OCI-LY1 (cell line): ENCODE results near the gene SLC38A6.
"Not testable (repeated sequence)": the region's sequence is repeated elsewhere in the genome, so short reads cannot be mapped to it uniquely, and the experiment has no call there.

ENCODE experiments used
- H2AFZ ChIP-seq: fragments of 200-600 bp; sonication (generic), shearing (Covaris generic); 2 replicates; pipeline ENCODE4 v1.6.0; 2014; ENCODE audit warnings: antibody characterized with exemption, mild to moderate bottlenecking, low read length
- H3F3A ChIP-seq: fragments of 200-600 bp; sonication (generic), shearing (Covaris generic); 2 replicates; pipeline ENCODE4 v1.6.0; 2014; ENCODE audit warnings: mild to moderate bottlenecking, antibody characterized with exemption, low read length, moderate library complexity; ENCODE audit not compliant: insufficient read depth
- H3K27ac ChIP-seq: fragments of 200-600 bp; sonication (generic); 2 replicates; pipeline ENCODE4 v1.5.1; 2014; ENCODE audit warnings: low read length, mixed run types, mild to moderate bottlenecking, low read depth; ENCODE audit not compliant: poor library complexity, severe bottlenecking
- H3K27me3 ChIP-seq: fragments of 200-600 bp; sonication (generic); 2 replicates; pipeline ENCODE4 v1.6.0; 2014; ENCODE audit warnings: antibody characterized with exemption, mild to moderate bottlenecking, low read length, moderate library complexity; ENCODE audit not compliant: insufficient read depth
- H3K36me3 ChIP-seq: fragments of 200-600 bp; sonication (generic); 2 replicates; pipeline ENCODE4 v1.6.1; 2014; ENCODE audit warnings: mild to moderate bottlenecking, antibody characterized with exemption, low read length, moderate library complexity, mixed read lengths; ENCODE audit not compliant: insufficient read depth
- H3K4me1 ChIP-seq: fragments of 200-600 bp; sonication (generic); 2 replicates; pipeline ENCODE4 v1.5.1; 2014; ENCODE audit warnings: mild to moderate bottlenecking, low read length, moderate library complexity; ENCODE audit not compliant: insufficient read depth, severe bottlenecking
- H3K4me2 ChIP-seq: fragments of 200-600 bp; sonication (generic), shearing (Covaris generic); 2 replicates; pipeline ENCODE4 v1.6.1; 2014; ENCODE audit warnings: low read length
- H3K4me3 ChIP-seq: fragments of 200-600 bp; sonication (generic); 2 replicates; pipeline ENCODE4 v1.5.1; 2014; ENCODE audit warnings: low read length, low read depth, mild to moderate bottlenecking, mixed read lengths; ENCODE audit not compliant: poor library complexity, severe bottlenecking
- H3K79me2 ChIP-seq: fragments of 200-600 bp; shearing (Covaris generic); 2 replicates; pipeline ENCODE4 v1.6.1; 2016; ENCODE audit warnings: mixed run types, low read length, mixed read lengths; ENCODE audit not compliant: insufficient read depth
- H3K9ac ChIP-seq: fragments of 200-600 bp; sonication (generic), shearing (Covaris generic); 2 replicates; pipeline ENCODE4 v1.6.1; 2014; ENCODE audit warnings: mild to moderate bottlenecking, low read length, mixed read lengths
- H3K9me2 ChIP-seq: fragments of 200-600 bp; sonication (generic), shearing (Covaris generic); 2 replicates; pipeline ENCODE4 v1.6.1; 2014; ENCODE audit warnings: low read depth, mild to moderate bottlenecking, low read length, mixed read lengths
- H3K9me3 ChIP-seq: fragments of 200-600 bp; shearing (Covaris generic); 2 replicates; pipeline ENCODE4 v1.6.1; 2014; ENCODE audit warnings: low read length, mixed read lengths
- H4K20me1 ChIP-seq: fragments of 200-600 bp; sonication (generic), shearing (Covaris generic); 2 replicates; pipeline ENCODE4 v1.6.0; 2016; ENCODE audit warnings: mild to moderate bottlenecking, low read length; ENCODE audit not compliant: insufficient read depth
- CTCF ChIP-seq: fragments of 200-600 bp; sonication (generic), shearing (Covaris generic); IDR thresholded peaks from 2 replicates; pipeline ENCODE4 v1.5.1; 2017; ENCODE audit warnings: mild to moderate bottlenecking, antibody characterized with exemption, low read length, moderate library complexity, mixed read lengths
- EZH2 ChIP-seq: fragments of 200-600 bp; sonication (generic), shearing (Covaris generic); IDR thresholded peaks from 2 replicates; pipeline ENCODE4 v1.8.0; 2017; ENCODE audit warnings: borderline replicate concordance, mixed run types, mild to moderate bottlenecking, antibody characterized with exemption, low read length, moderate library complexity, mixed read lengths

Gene SLC38A6

GRCh38 chr14:61089126-61089750 lies 108.2 kb downstream of the SLC38A6 start:
- H3K9me2 ChIP-seq, result no peaks in the 10 kb centered on the region
- peak overlapping the region; percentile 11 for H3K27ac ChIP-seq
- no peak overlapping the region; the same call in 1 of the 2 replicates for H3K9ac ChIP-seq
- no peaks in the 10 kb centered on the region for H3K27me3 ChIP-seq
- no peaks in the 10 kb centered on the region for H3K79me2 ChIP-seq
- H3K4me3 ChIP-seq, result no peak overlapping the region
- peaks cover 21% of the 10 kb centered on the region for H3K4me1 ChIP-seq
- no peak overlapping the region for H3K4me2 ChIP-seq
- no peak overlapping the region for H2AFZ ChIP-seq
- no peaks in the 10 kb centered on the region for H3F3A ChIP-seq
- no peaks in the 10 kb centered on the region for H3K9me3 ChIP-seq
- no peaks in the 10 kb centered on the region for H4K20me1 ChIP-seq
- H3K36me3 ChIP-seq, result no peaks in the 10 kb centered on the region
- TF ChIP-seq CTCF (no peak), EZH2 (no peak)

- Histone ChIP-seq H3K4me1 (peaks cover 21% of the 10 kb centered on the region), H3K9me3 (no peaks in the 10 kb centered on the region), H3K79me2 (no peaks in the 10 kb centered on the region), H3K9me2 (no peaks in the 10 kb centered on the region), H3K9ac (no peak overlapping the region), H3K27me3 (no peaks in the 10 kb centered on the region), H2AFZ (no peak overlapping the region), H4K20me1 (no peaks in the 10 kb centered on the region), H3K36me3 (no peaks in the 10 kb centered on the region), H3K4me3 (no peak overlapping the region), H3K27ac (peak overlapping the region; percentile 32), H3K4me2 (no peak overlapping the region), H3F3A (no peaks in the 10 kb centered on the region)
- TF ChIP-seq CTCF, result no peak
- no peak for TF ChIP-seq EZH2
Measured at GRCh38 chr14:61090432-61091216, 109.6 kb downstream of the SLC38A6 start.

GRCh38 chr14:61091657-61092273 lies 110.7 kb downstream of the SLC38A6 start:
- Histone ChIP-seq H3K4me3 (no peak overlapping the region), H3K9ac (no peak overlapping the region), H3K9me2 (no peaks in the 10 kb centered on the region), H3K27ac (no peak overlapping the region), H3K27me3 (no peaks in the 10 kb centered on the region), H3K9me3 (no peaks in the 10 kb centered on the region), H3K36me3 (no peaks in the 10 kb centered on the region), H3F3A (no peaks in the 10 kb centered on the region), H3K4me1 (peaks cover 21% of the 10 kb centered on the region), H3K79me2 (no peaks in the 10 kb centered on the region), H4K20me1 (no peaks in the 10 kb centered on the region), H3K4me2 (no peak overlapping the region), H2AFZ (no peak overlapping the region)
- TF ChIP-seq CTCF (no peak), EZH2 (no peak)

- not testable (repeated sequence) for H3K9ac ChIP-seq, H4K20me1 ChIP-seq, H3K4me3 ChIP-seq, H3K27me3 ChIP-seq, H3K36me3 ChIP-seq, H3K9me3 ChIP-seq, H3K79me2 ChIP-seq, H3F3A ChIP-seq, H3K9me2 ChIP-seq, H2AFZ ChIP-seq, H3K4me2 ChIP-seq, H3K27ac ChIP-seq
- peaks cover 21% of the 10 kb centered on the region for H3K4me1 ChIP-seq
Measured at GRCh38 chr14:61098096-61098495, 117.1 kb downstream of the SLC38A6 start.
